Gastrocnemius medialis (tissue), 4 donors: ENCODE data around the gene DCTN3. TPM values are rescaled to one million over a fixed set of nuclear protein-coding genes. Genes with fewer than 3 reads are reported as not detected.

Source experiments
- ATAC-seq, 2 donors: fragments of 150-250 bp; one replicate each; pipeline ENCODE4 v1.9.1; 2016
- DNase-seq, 2 donors: peaks; one replicate each; pipeline ENCODE4 v3.0.0-alpha.2; 2019
- H3K27ac ChIP-seq, 4 donors: fragments of 200-600 bp; sonication (generic); 1 replicate in 1 of 4; 2 replicates in 3 of 4; pipeline ENCODE4 v1.5.1; 2016 to 2018; ENCODE audit warnings: mild to moderate bottlenecking in 2 of 4, moderate library complexity in 1 of 4
- H3K27me3 ChIP-seq, 3 donors: fragments of 200-600 bp; sonication (generic) in 2 of 3; 1 replicate in 1 of 3; 2 replicates in 2 of 3; pipeline versions ENCODE4 v1.5.1 to v1.6.0; 2016 to 2019; ENCODE audit warnings: mild to moderate bottlenecking in 1 of 3, moderate library complexity in 1 of 3
- H3K36me3 ChIP-seq, 2 donors: fragments of 200-600 bp; sonication (generic) in 1 of 2; one replicate each; pipeline ENCODE4 v1.5.1; 2017 to 2018
- H3K4me1 ChIP-seq, 2 donors: fragments of 200-600 bp; sonication (generic) in 1 of 2; one replicate each; pipeline ENCODE4 v1.5.1; 2016 to 2017; ENCODE audit warnings: mild to moderate bottlenecking in 2 of 2
- H3K4me3 ChIP-seq, 4 donors: fragments of 200-600 bp; sonication (generic) in 3 of 4; 1 replicate in 1 of 4; 2 replicates in 3 of 4; pipeline ENCODE4 v1.5.1; 2016 to 2019; ENCODE audit warnings: mild to moderate bottlenecking in 2 of 4
- H3K9me3 ChIP-seq, 3 donors: fragments of 200-600 bp; sonication (generic) in 2 of 3; 1 replicate in 1 of 3; 2 replicates in 2 of 3; pipeline ENCODE4 v1.5.1; 2016 to 2019
- CTCF ChIP-seq, 5 experiments: fragments of 450-650 bp in 3 of 5; fragments of 200-600 bp in 2 of 5; sonication (generic) in 2 of 5; IDR thresholded peaks in 4 of 5; conservative IDR thresholded peaks in 1 of 5; 1 replicate in 4 of 5; 2 replicates in 1 of 5; pipeline ENCODE4 v1.5.1; 2016 to 2019; ENCODE audit warnings: antibody characterized with exemption in 5 of 5, mild to moderate bottlenecking in 3 of 5, moderate library complexity in 3 of 5
- POLR2A ChIP-seq, 2 donors: fragments of 450-650 bp; IDR thresholded peaks; one replicate each; pipeline ENCODE4 v1.6.1; 2017; ENCODE audit warnings: antibody characterized with exemption in 2 of 2, mild to moderate bottlenecking in 2 of 2, moderate library complexity in 2 of 2
- in situ Hi-C, 4 donors: fragments of 200-750 bp; cut with MboI; loops; one replicate each; pipeline versions ENCODE4 v1.15.0 to v1.8.0; 2017; ENCODE audit warnings: low sequenced_read_pairs in 4 of 4
- intact Hi-C: fragments of 100-400 bp; cut with DNase I; formaldehyde crosslinking; loops from one replicate; pipeline ENCODE4 v1.15.1; 2023; ENCODE audit warnings: low total_unique reads
- total RNA-seq, 4 donors: library from RNA; depleted of rRNA; stranded (reverse); fragments of >200 nt; gene quantifications; one replicate each; pipeline versions ENCODE4 v1.1.0 to v1.2.3, GENCODE V29; 2016

DCTN3 gene
- total RNA-seq, 4 donors from 2014 or later = 62.8 to 174 (median 105) TPM

- Histone ChIP-seq H3K27me3 (no peaks in the 10 kb centered on the region), H3K36me3 (no peaks in the 10 kb centered on the region), H3K27ac (peak overlapping the region in 3 of 4 donors; percentile 82 to 93 (median 88)), H3K4me1 (peaks cover 25 to 60% of the 10 kb centered on the region in 2 donors), H3K9me3 (no peaks in the 10 kb centered on the region), H3K4me3 (peak overlapping the region in 3 of 4 donors; percentile 29 to 82 (median 56))
- ATAC-seq (no peak), DNase-seq (no peak)
- no peak for TF ChIP-seq POLR2A (IDR thresholded peaks at IDR 0.05)
- no peak for TF ChIP-seq CTCF (IDR thresholded peaks at IDR 0.05 in 4 of 5, conservative IDR thresholded peaks at IDR 0.05 in 1 of 5)
- intact Hi-C loops = no loop called here
- in situ Hi-C loops = no loop called here
Observed at GRCh38 chr9:34585946-34586669, 34.2 kb downstream of the DCTN3 start.

DNA sequence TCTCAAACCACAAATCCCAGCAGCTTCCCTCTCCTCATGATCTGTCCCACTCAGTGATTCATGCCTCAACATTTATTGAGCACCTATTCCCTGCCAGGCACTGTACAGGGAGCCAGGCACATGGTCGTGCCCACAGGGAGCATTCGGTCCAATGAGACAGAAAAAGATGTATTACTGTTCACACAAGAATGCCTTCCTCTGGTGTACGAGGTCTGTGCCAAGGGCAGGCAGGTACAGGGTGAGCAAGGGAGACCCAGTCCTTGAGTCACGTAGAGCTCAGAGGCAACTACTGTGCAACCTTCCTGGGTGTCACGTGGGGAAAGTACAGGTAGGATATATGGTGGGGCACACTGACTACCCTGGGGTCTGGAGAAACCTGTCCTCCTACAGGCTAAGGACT is 35.3 kb downstream of the DCTN3 start:
- Histone ChIP-seq H3K27ac (peak overlapping the region in 3 of 4 donors; percentile 22 to 88 (median 82)), H3K36me3 (no peaks in the 10 kb centered on the region), H3K27me3 (no peaks in the 10 kb centered on the region), H3K4me1 (peaks cover 20 to 59% of the 10 kb centered on the region in 2 donors), H3K9me3 (no peaks in the 10 kb centered on the region), H3K4me3 (no peak overlapping the region)
- TF ChIP-seq CTCF (IDR thresholded peaks at IDR 0.05 in 4 of 5, conservative IDR thresholded peaks at IDR 0.05 in 1 of 5) = no peak
- TF ChIP-seq POLR2A (IDR thresholded peaks at IDR 0.05) = no peak
- in situ Hi-C loops = no loop called here
- DNase-seq (peak in 1 of 2 donors; percentile 55), ATAC-seq (peak; percentile 26 to 51)
- intact Hi-C loops = no loop called here

GRCh38 chr9:34582787-34583186 is 37.5 kb downstream of the DCTN3 start:
- intact Hi-C loops = no loop called here
- no peak for ATAC-seq
- no peaks in the 10 kb centered on the region for H3K36me3 ChIP-seq
- H3K4me3 ChIP-seq = no peak overlapping the region
- H3K27ac ChIP-seq = no peak overlapping the region
- in situ Hi-C loops = no loop called here
- H3K9me3 ChIP-seq = no peaks in the 10 kb centered on the region
- no peaks in the 10 kb centered on the region for H3K27me3 ChIP-seq
- H3K4me1 ChIP-seq = peaks cover 17 to 64% of the 10 kb centered on the region in 2 donors
- TF ChIP-seq CTCF (IDR thresholded peaks at IDR 0.05 in 4 of 5, conservative IDR thresholded peaks at IDR 0.05 in 1 of 5) = no peak
- no peak for TF ChIP-seq POLR2A (IDR thresholded peaks at IDR 0.05)
- no peak for DNase-seq

DNA sequence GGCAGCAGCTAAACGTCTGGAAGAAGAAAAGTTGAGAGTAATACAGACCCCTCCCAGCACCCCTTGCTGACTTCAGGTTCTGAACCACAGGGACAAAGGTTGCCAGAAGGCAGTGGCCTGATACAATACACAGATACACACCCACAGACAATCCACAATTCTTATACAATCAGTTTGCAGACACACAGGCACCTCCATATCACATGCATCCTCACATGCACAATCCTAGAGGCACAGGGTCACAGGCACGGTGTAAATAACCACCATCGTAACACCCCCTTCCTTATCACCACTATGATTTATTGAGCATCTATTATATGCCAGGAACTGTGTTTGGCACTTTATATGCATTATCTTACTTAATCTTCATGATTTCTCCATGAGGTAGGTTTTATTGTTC is 39.0 kb downstream of the DCTN3 start:
- peaks cover 17 to 56% of the 10 kb centered on the region in 2 donors for H3K4me1 ChIP-seq
- no peaks in the 10 kb centered on the region for H3K36me3 ChIP-seq
- H3K27me3 ChIP-seq = no peaks in the 10 kb centered on the region
- TF ChIP-seq POLR2A (IDR thresholded peaks at IDR 0.05) = no peak
- TF ChIP-seq CTCF (IDR thresholded peaks at IDR 0.05 in 4 of 5, conservative IDR thresholded peaks at IDR 0.05 in 1 of 5) = no peak
- ATAC-seq (no peak), DNase-seq (no peak)
- H3K4me3 ChIP-seq = no peak overlapping the region
- no peaks in the 10 kb centered on the region for H3K9me3 ChIP-seq
- in situ Hi-C loops (no loop called here), intact Hi-C loops (no loop called here)
- no peak overlapping the region for H3K27ac ChIP-seq
